Measurements from ENCODE around the gene FNIP2. TPM values are rescaled to one million over a fixed set of nuclear protein-coding genes. Genes with fewer than 3 reads are reported as not detected.
"Not testable (repeated sequence)": the region's sequence is repeated elsewhere in the genome, so short reads cannot be mapped to it uniquely, and the experiment has no call there.

Gene FNIP2
- total RNA-seq, 3 donors from 2014 or later: 61.8 to 94.1 (median 73.4) TPM

DNA sequence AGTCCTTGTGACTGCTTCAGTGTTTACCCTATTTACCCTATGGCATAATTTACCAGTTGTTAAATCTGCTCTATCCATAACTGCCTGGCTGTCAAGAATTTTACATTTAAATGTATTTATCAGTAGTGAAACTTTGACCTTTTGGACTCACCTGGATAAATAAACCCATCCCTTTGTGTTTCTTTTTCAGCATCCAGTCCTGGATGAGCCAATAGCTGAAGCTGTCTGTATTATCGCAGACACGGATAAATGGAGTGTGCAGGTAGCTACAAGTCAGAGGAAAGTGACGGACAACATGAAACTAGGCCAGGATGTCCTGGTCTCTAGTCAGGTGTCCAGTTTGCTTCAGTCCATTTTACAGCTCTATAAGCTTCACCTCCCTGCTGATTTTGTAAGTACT, 122.4 kb downstream of the FNIP2 start:
- no peak overlapping the region for H3K4me3 ChIP-seq
- intact Hi-C loops (cut with DNase I, micrococcal nuclease): no loop called here
- DNase-seq (no peak), ATAC-seq (no peak)
- no peaks in the 10 kb centered on the region for H3K9me3 ChIP-seq
- H3K36me3 ChIP-seq (ENCODE audit: low read depth): no peaks in the 10 kb centered on the region
- TF ChIP-seq, protein P1, sequence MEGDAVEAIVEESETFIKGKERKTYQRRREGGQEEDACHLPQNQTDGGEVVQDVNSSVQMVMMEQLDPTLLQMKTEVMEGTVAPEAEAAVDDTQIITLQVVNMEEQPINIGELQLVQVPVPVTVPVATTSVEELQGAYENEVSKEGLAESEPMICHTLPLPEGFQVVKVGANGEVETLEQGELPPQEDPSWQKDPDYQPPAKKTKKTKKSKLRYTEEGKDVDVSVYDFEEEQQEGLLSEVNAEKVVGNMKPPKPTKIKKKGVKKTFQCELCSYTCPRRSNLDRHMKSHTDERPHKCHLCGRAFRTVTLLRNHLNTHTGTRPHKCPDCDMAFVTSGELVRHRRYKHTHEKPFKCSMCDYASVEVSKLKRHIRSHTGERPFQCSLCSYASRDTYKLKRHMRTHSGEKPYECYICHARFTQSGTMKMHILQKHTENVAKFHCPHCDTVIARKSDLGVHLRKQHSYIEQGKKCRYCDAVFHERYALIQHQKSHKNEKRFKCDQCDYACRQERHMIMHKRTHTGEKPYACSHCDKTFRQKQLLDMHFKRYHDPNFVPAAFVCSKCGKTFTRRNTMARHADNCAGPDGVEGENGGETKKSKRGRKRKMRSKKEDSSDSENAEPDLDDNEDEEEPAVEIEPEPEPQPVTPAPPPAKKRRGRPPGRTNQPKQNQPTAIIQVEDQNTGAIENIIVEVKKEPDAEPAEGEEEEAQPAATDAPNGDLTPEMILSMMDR (IDR thresholded peaks at IDR 0.05): no peak
- no peaks in the 10 kb centered on the region for H3K4me1 ChIP-seq (ENCODE audit: low read depth)

- TF ChIP-seq, protein P1 (IDR thresholded peaks at IDR 0.05): no peak
- intact Hi-C loops (cut with DNase I, micrococcal nuclease): no loop called here
These were observed 126.0 kb downstream of the FNIP2 start for GRCh38 chr4:158894826-158895225.

GRCh38 chr4:158895797-158896576, 127.2 kb downstream of the FNIP2 start:
- TF ChIP-seq, protein P1 (IDR thresholded peaks at IDR 0.05): no peak
- ATAC-seq (peak; percentile 70), DNase-seq (peak in 2 of 3 donors; percentile 26 to 35)
- Histone ChIP-seq H3K4me3 (no peak overlapping the region), H3K4me1 (ENCODE audit: low read depth) (no peaks in the 10 kb centered on the region), H3K9me3 (no peaks in the 10 kb centered on the region), H3K36me3 (ENCODE audit: low read depth) (no peaks in the 10 kb centered on the region)
- intact Hi-C loops (cut with DNase I, micrococcal nuclease): no loop called here

More at GRCh38 chr4:158894826-158895225, 126.0 kb downstream of the FNIP2 start:
- DNase-seq (no peak), ATAC-seq (no peak)
- Histone ChIP-seq H3K4me1 (ENCODE audit: low read depth) (no peaks in the 10 kb centered on the region), H3K36me3 (ENCODE audit: low read depth) (no peaks in the 10 kb centered on the region), H3K9me3 (no peaks in the 10 kb centered on the region), H3K4me3 (no peak overlapping the region)

- not testable (repeated sequence) for H3K4me1 ChIP-seq (ENCODE audit: low read depth)
These were observed 127.9 kb downstream of the FNIP2 start for GRCh38 chr4:158896577-158897238.

DNA sequence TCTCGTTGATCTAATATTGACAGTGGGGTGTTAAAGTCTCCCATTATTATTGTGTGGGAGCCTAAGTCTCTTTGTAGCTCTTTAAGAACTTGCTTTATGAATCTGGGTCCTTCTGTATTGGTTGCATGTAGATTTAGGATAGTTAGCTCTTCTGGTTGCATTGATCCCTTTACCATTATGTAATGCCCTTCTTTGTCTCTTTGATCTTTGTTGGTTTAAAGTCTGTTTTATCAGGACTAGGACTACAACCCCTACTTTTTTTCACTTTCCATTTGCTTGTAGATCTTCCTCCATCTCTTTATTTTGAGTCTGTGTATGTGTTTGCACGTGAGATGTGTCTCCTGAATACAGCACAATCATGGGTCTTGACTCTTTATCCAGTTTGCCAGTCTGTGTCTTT, 131.6 kb downstream of the FNIP2 start:
- ATAC-seq; H3K36me3 ChIP-seq (ENCODE audit: low read depth); intact Hi-C loops (cut with DNase I, micrococcal nuclease); H3K9me3 ChIP-seq; H3K4me1 ChIP-seq (ENCODE audit: low read depth); DNase-seq; H3K4me3 ChIP-seq: not testable (repeated sequence)

More at GRCh38 chr4:158896577-158897238, 127.9 kb downstream of the FNIP2 start:
- ATAC-seq; intact Hi-C loops (cut with DNase I, micrococcal nuclease); H3K36me3 ChIP-seq (ENCODE audit: low read depth); H3K9me3 ChIP-seq; H3K4me3 ChIP-seq; DNase-seq: not testable (repeated sequence)

- intact Hi-C loops (cut with DNase I, micrococcal nuclease): not testable (repeated sequence)
These were observed 133.7 kb downstream of the FNIP2 start for GRCh38 chr4:158902280-158903078.

More at GRCh38 chr4:158902280-158903078, 133.7 kb downstream of the FNIP2 start:
- not testable (repeated sequence) for H3K36me3 ChIP-seq (ENCODE audit: low read depth); H3K9me3 ChIP-seq; H3K4me3 ChIP-seq; H3K4me1 ChIP-seq (ENCODE audit: low read depth)
- DNase-seq: peak; percentile 53 to 59 (median 58)
- ATAC-seq: peak; percentile 74
